Dermis microvascular lymphatic vessel endothelial cell (primary cell): ENCODE data around the gene NFATC1. TPM values are rescaled to one million over a fixed set of nuclear protein-coding genes. Genes with fewer than 3 reads are reported as not detected.
A peak's percentile ranks its signal among the peaks of the same experiment; 100 is the strongest.

Experiments
- DNase-seq, 2 donors: peaks; one replicate each; pipeline versions ENCODE4 v3.0.0 to v3.0.0-alpha.2; 2010; ENCODE audit warnings: low read depth in 2 of 2
- total RNA-seq: library from RNA; depleted of rRNA; stranded (reverse); fragments of >200 nt; gene quantifications from 2 replicates; pipeline ENCODE4 v1.2.1, GENCODE V29; 2014

Gene NFATC1
- total RNA-seq, 1 donor from 2014 or later, result 5.5 TPM

- no peak for DNase-seq
Observed at GRCh38 chr18:79438898-79439627, 43.3 kb downstream of the NFATC1 start.

- no peak for DNase-seq
Observed at GRCh38 chr18:79439628-79440023, 43.9 kb downstream of the NFATC1 start.

DNA sequence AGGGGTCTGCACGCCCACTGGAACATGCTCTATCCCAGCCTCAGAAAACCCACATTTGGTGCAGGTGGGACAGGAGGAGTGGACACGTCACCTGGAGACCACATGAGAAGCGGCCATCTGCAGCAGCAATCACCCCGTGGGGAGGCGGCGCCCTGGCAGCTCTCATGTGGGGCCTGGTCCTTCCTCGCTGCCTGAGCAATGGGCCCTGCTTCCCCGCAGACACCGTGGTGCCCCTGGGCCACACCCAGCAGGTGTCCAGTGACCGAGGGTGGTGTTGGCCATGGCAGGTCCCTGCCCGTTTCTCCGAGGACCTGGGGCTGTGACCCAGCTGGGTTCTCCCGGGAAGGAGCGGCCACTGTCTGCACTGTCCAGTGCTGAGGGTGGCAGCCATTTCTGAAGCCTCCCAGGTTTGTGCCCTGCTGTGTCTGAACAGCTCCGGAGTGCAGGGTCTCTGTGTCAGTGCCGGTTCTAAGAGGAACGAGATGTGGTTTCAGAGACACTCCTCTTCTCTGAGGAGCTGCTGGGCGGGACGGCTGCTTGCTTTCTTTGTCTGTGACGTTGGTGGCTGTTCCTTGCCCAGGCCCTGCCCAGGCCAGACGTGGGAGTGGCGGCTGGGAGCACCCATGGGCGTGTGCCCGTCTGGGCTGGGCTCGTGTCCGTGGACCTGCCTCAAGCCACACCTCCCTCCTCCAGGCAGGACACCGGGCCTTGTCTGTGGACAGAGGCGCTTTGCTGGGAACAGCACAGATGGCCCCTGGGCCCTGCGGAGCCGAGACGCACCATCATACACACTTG is 44.8 kb downstream of the NFATC1 start:
- no peak for DNase-seq

DNA sequence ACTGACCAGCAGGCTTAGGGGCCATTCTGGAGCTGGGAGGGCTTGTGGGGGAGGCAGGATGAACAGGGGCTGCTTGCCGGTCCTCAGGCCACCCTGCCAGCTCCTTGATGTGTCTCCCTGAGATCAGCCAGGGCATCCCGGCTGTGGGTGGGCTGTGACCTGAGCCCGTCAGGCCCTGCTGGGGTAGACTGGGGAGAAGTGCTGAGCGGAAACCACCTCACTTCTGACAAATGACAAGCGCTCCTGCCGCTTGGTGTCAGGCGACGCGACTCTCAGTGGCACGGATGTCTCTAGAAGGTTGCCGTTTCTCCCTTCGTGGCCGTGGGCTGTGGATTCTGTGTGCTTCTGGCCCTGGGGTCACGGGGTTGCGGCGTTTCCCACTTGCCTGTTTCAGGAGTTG is 45.7 kb downstream of the NFATC1 start:
- DNase-seq, result no peak

GRCh38 chr18:79442508-79443221 is 46.9 kb downstream of the NFATC1 start:
- DNase-seq, result no peak

DNA sequence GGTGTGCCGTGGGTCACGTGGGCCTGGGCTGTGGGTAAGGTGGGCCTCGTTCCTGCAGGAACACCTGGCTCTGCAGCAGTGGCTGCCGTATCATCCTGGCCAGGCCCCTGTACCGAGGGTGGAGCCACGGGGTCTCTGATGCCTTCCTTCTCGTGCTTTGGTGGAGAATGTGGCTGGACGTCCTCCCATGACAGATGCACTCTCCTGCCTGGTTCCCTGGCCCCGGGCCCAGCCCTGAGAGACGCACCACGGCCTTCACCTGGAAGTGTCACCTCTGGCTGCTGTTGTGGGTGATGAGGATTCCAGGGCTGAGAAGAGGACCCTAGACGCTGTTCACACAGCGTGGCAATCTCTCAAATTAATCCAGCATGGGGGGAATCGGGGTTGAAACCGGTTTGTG is 49.5 kb downstream of the NFATC1 start:
- no peak for DNase-seq

GRCh38 chr18:79445696-79446561 is 50.2 kb downstream of the NFATC1 start:
- DNase-seq, result no peak

GRCh38 chr18:79446931-79447330 is 51.2 kb downstream of the NFATC1 start:
- DNase-seq, result no peak

GRCh38 chr18:79447703-79448367 is 52.1 kb downstream of the NFATC1 start:
- peak in 1 of 2 donors; percentile 39 for DNase-seq

- DNase-seq, result no peak
Observed at GRCh38 chr18:79448621-79449020, 52.9 kb downstream of the NFATC1 start.

DNA sequence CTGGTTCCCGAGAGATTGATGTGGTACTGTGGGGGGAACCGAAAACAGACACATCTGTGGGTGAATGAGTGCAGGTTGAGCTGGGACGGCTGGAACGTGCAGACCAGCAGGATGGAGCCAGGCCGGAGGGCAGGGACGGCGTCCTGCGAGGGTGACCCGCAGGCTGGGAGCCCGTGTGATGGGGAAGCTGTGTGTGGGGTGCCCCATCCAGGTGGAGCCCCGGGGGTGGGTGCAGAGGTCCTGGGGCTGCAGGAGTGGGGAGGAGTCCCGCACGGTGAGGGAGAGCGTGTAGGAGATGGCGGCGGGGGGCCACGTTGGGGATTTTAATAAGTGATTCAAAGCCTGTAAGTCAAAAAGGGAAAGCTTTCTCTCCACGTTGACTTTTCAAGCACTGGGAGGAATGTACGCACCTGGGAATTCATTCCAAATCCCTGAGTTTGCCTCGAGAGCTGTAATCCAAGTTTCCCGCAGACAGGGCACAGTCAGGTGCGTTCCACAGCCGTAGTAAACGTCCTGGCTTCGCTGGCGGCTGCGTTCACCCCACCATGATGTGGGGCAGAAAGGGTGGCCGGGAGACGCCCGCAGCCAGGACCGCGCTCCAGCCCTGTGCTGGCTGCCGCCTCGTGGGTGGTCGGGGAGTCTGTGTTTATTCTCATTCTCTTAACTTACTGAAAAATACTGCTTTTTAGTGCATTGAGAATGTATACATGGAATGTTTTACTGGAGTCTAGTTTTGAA is 54.0 kb downstream of the NFATC1 start:
- no peak for DNase-seq

DNA sequence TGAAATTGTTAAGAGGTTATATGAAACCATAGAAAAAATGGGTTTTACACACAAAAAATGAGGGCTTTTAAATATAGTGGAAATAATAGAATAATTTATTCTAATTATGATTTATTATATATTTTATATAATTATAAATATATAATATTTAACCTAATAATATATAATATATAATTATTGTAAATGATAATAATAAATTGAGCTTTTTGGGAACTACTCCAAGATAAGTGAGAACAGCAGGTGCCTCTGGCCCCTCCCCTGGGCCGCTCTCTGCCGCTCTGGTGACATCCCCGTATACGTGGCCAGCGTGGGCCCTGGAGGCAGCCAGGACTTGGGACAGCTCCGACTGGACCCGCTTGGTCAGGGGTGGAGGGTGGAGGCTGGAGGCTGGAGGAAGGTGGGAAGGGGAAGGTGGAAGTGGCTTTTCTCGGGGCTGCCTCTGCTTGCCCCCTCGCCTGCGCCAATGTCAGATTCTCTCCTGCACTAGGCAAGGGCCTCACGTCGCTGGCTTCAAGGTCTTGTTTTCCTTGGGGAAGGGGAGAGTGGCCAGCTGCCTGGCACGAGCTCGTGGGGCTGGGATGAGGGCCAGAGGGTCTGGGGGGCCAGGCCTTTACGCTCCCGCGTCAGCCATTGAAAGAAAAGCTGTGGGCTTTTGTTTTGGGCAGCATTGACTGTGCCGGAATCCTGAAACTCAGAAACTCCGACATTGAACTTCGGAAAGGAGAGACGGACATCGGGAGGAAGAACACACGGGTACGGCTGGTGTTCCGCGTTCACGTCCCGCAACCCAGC is 54.8 kb downstream of the NFATC1 start:
- DNase-seq, result no peak

GRCh38 chr18:79451237-79452125 is 55.8 kb downstream of the NFATC1 start:
- DNase-seq, result no peak

GRCh38 chr18:79452190-79452990 is 56.7 kb downstream of the NFATC1 start:
- no peak for DNase-seq

DNA sequence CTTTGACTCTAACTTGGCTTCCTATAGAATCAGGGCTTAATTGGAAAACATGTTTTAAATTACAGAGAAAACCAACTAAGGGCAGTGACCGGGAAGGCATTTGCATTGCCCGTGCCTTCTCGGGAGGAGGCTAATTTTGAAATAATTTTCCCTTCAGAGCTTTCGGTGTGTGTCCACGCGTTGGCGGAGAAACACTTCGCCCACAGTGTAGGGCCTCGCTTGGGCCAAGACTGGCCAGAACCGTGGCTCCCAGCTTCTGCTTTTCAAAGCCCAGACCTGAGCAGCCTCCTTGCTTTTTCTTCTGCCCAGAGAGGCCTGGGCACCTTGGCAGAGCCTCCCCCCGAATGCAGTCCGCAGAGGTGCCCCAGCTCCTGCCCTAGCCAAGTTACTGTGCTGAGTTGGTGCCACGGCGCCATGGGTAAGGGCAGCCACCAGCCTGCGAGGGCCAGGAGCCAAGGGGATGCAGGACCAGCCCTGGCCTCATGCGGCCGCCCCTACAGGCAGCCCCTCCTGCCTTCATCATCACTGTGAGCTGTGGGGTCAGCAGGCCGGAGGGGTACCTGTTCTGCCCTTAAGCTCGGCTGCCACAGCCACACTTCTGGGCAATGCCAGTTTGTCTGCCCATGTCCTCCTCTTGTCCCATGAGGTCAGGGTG is 57.4 kb downstream of the NFATC1 start:
- no peak for DNase-seq

DNA sequence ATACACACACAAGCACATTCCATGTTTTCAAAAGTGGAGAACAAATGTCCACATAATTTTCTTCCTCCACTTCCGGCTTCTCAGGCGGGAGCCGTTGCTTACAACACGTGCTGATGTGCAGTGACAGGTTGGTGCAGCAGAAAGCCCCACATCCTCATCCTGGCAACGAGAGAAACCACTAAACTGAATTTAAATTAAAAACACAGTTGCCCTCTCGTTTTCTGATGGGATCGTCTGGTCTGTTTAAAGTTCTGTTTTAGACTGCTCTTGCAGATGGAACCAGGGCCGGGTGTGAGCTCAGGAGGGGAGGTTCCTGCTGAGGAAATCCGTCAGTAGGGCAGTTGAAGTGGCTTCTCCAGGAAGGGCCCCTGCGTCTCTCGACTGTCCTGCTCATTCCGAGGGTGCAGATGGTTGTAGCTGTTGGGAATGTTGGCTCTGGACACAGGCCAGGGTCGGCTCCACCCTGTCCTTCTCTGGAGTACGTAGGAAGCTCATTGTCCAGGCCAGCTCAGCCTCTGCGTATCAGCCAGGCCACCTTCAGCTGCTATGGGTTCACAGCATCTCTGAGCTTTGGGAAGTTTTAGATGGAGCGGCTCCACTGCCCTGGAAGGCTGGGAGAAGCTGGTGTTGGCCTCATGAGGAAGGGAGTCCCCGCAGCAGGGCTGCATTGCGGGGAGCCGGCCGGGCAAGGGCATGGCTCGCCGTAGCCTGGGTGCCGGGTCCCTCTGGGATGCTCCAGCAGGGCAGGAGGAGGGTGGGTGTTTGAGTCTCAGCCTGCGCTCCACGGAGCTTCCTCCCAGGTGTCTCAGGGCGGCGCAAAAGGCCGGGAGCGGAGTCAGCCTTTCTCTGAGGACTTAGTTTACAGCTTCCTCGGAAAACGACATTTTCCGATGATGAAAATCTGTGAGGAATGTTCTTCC is 58.3 kb downstream of the NFATC1 start:
- peak; percentile 60 to 82 for DNase-seq
